ACC112 (cell line): ENCODE results near the gene RPUSD4.

Experiments
- H2AFZ ChIP-seq: fragments of 200-600 bp; sonication (generic); one replicate; pipeline ENCODE4 v1.6.0; 2017; ENCODE audit warnings: antibody characterized with exemption, low read length; ENCODE audit not compliant: unreplicated experiment
- H3K27ac ChIP-seq: fragments of 200-600 bp; sonication (generic); 2 replicates; pipeline ENCODE4 v1.5.1; 2014; ENCODE audit warnings: low read depth, mild to moderate bottlenecking, antibody characterized with exemption, low read length, moderate library complexity
- H3K27me3 ChIP-seq: fragments of 200-600 bp; sonication (generic); 2 replicates; pipeline ENCODE4 v1.6.1; 2014; ENCODE audit warnings: mild to moderate bottlenecking, antibody characterized with exemption, low read length, moderate library complexity, mixed read lengths; ENCODE audit not compliant: insufficient read depth
- H3K36me3 ChIP-seq: fragments of 200-600 bp; sonication (generic); 2 replicates; pipeline ENCODE4 v1.6.1; 2016; ENCODE audit warnings: mild to moderate bottlenecking, antibody characterized with exemption, low read length, moderate library complexity, mixed read lengths; ENCODE audit not compliant: insufficient read depth
- H3K4me1 ChIP-seq: fragments of 200-600 bp; sonication (generic); one replicate; pipeline ENCODE4 v1.6.1; 2016; ENCODE audit warnings: low read length, mixed read lengths; ENCODE audit not compliant: insufficient read depth, unreplicated experiment, control insufficient read depth
- H3K4me3 ChIP-seq: fragments of 200-600 bp; sonication (generic); 2 replicates; pipeline ENCODE4 v1.5.1; 2014; ENCODE audit warnings: mild to moderate bottlenecking, low read depth, low read length
- H3K79me2 ChIP-seq: fragments of 200-600 bp; sonication (generic); one replicate; pipeline ENCODE4 v1.6.0; 2016; ENCODE audit warnings: low read length; ENCODE audit not compliant: control insufficient read depth, unreplicated experiment, insufficient read depth

RPUSD4 gene

GRCh38 chr11:126231725-126232459 lies 20.4 kb upstream of the RPUSD4 start:
- peak overlapping the region; percentile 49; the same call in 1 of the 2 replicates for H3K27ac ChIP-seq

GRCh38 chr11:126229858-126230540 lies 18.5 kb upstream of the RPUSD4 start:
- H3K27ac ChIP-seq = no peak overlapping the region
- peaks cover 5% of the 10 kb centered on the region for H3K79me2 ChIP-seq
- no peaks in the 10 kb centered on the region; the same call in 1 of the 2 replicates for H3K36me3 ChIP-seq
- no peak overlapping the region for H3K4me3 ChIP-seq
- H3K27me3 ChIP-seq = no peaks in the 10 kb centered on the region
- no peak overlapping the region for H2AFZ ChIP-seq
- peaks cover 18% of the 10 kb centered on the region for H3K4me1 ChIP-seq

More at GRCh38 chr11:126231725-126232459, 20.4 kb upstream of the RPUSD4 start:
- no peaks in the 10 kb centered on the region for H3K27me3 ChIP-seq
- no peaks in the 10 kb centered on the region for H3K36me3 ChIP-seq
- H3K4me1 ChIP-seq = peaks cover 18% of the 10 kb centered on the region
- H3K4me3 ChIP-seq = no peak overlapping the region
- H3K79me2 ChIP-seq = peaks cover 4% of the 10 kb centered on the region
- no peak overlapping the region for H2AFZ ChIP-seq

GRCh38 chr11:126226334-126227084 lies 15.1 kb upstream of the RPUSD4 start:
- Histone ChIP-seq H3K36me3 (no peaks in the 10 kb centered on the region; the same call in 1 of the 2 replicates), H2AFZ (no peak overlapping the region), H3K27me3 (no peaks in the 10 kb centered on the region), H3K27ac (no peak overlapping the region), H3K4me3 (no peak overlapping the region), H3K79me2 (peaks cover 30% of the 10 kb centered on the region), H3K4me1 (peaks cover 9% of the 10 kb centered on the region)

GRCh38 chr11:126225295-126225665 lies 13.8 kb upstream of the RPUSD4 start:
- Histone ChIP-seq H3K36me3 (no peaks in the 10 kb centered on the region; the same call in 1 of the 2 replicates), H3K27me3 (no peaks in the 10 kb centered on the region), H3K79me2 (peaks cover 41% of the 10 kb centered on the region), H3K4me3 (no peak overlapping the region), H3K27ac (no peak overlapping the region), H3K4me1 (peaks cover 4% of the 10 kb centered on the region), H2AFZ (no peak overlapping the region)

- H3K79me2 ChIP-seq = peaks cover 46% of the 10 kb centered on the region
Observed at GRCh38 chr11:126224647-126225294, 13.3 kb upstream of the RPUSD4 start.

GRCh38 chr11:126219547-126219946 lies 8.1 kb upstream of the RPUSD4 start:
- H3K4me1 ChIP-seq = no peaks in the 10 kb centered on the region
- no peak overlapping the region for H3K4me3 ChIP-seq
- H3K36me3 ChIP-seq = no peaks in the 10 kb centered on the region
- H3K27me3 ChIP-seq = no peaks in the 10 kb centered on the region
- peaks cover 80% of the 10 kb centered on the region for H3K79me2 ChIP-seq
- H3K27ac ChIP-seq = no peak overlapping the region
- no peak overlapping the region for H2AFZ ChIP-seq

More at GRCh38 chr11:126224647-126225294, 13.3 kb upstream of the RPUSD4 start:
- Histone ChIP-seq H3K27me3 (no peaks in the 10 kb centered on the region), H3K36me3 (no peaks in the 10 kb centered on the region; the same call in 1 of the 2 replicates), H3K4me1 (peaks cover 1% of the 10 kb centered on the region), H3K27ac (no peak overlapping the region), H2AFZ (no peak overlapping the region), H3K4me3 (no peak overlapping the region)

- Histone ChIP-seq H3K79me2 (peaks cover 86% of the 10 kb centered on the region), H3K27me3 (no peaks in the 10 kb centered on the region), H3K36me3 (no peaks in the 10 kb centered on the region), H3K4me3 (no peak overlapping the region), H3K27ac (no peak overlapping the region), H3K4me1 (peaks cover 6% of the 10 kb centered on the region), H2AFZ (no peak overlapping the region)
Observed at GRCh38 chr11:126217491-126217890, 6.0 kb upstream of the RPUSD4 start.

- H3K36me3 ChIP-seq = no peaks in the 10 kb centered on the region
- H3K27ac ChIP-seq = no peak overlapping the region
- no peak overlapping the region for H2AFZ ChIP-seq
- no peaks in the 10 kb centered on the region for H3K27me3 ChIP-seq
- no peak overlapping the region for H3K4me3 ChIP-seq
- peaks cover 85% of the 10 kb centered on the region for H3K79me2 ChIP-seq
- H3K4me1 ChIP-seq = peaks cover 7% of the 10 kb centered on the region
Observed at GRCh38 chr11:126216526-126217305, 5.3 kb upstream of the RPUSD4 start.

GRCh38 chr11:126214841-126215240 lies 3.4 kb upstream of the RPUSD4 start:
- H3K27ac ChIP-seq = no peak overlapping the region
- H3K4me1 ChIP-seq = peaks cover 9% of the 10 kb centered on the region
- H3K79me2 ChIP-seq = peaks cover 79% of the 10 kb centered on the region
- H3K36me3 ChIP-seq = no peaks in the 10 kb centered on the region
- H2AFZ ChIP-seq = no peak overlapping the region
- H3K27me3 ChIP-seq = no peaks in the 10 kb centered on the region
- H3K4me3 ChIP-seq = no peak overlapping the region

- peaks cover 9% of the 10 kb centered on the region for H3K4me1 ChIP-seq
- H3K36me3 ChIP-seq = no peaks in the 10 kb centered on the region
- H3K27ac ChIP-seq = no peak overlapping the region
- no peaks in the 10 kb centered on the region for H3K27me3 ChIP-seq
- H3K4me3 ChIP-seq = no peak overlapping the region
- H3K79me2 ChIP-seq = peaks cover 81% of the 10 kb centered on the region
- H2AFZ ChIP-seq = no peak overlapping the region
Observed at GRCh38 chr11:126214441-126214840, 3.0 kb upstream of the RPUSD4 start.
